PC-3 (cell line): ENCODE results near the gene SMAD5. TPM values are rescaled to one million over a fixed set of nuclear protein-coding genes. Genes with fewer than 3 reads are reported as not detected.

Experiments
- ATAC-seq: fragments of 200-7000 bp; cut with Tn5 transposase; 2 replicates; pipeline ENCODE4 v1.9.1; 2020; ENCODE audit warnings: mild to moderate bottlenecking, moderate library complexity
- BruUV-seq: library from RNA; stranded (reverse); fragments of 400-500 nt; replicated peaks from 2 replicates; lab custom pipeline; 2021; lab: Mats Ljungman, UMichigan
- CTCF ChIA-PET: fragments of 300-600 bp; sonication (Branson Sonifier 250); formaldehyde crosslinking; loops from one replicate; lab custom pipeline; 2022; ENCODE audit warnings: antibody characterized with exemption; lab: Charles Lee
- POLR2A ChIA-PET: fragments of 300-600 bp; sonication (Branson Sonifier 250); formaldehyde crosslinking; loops from one replicate; lab custom pipeline; 2022; ENCODE audit warnings: antibody characterized with exemption; ENCODE audit not compliant: unreplicated experiment; lab: Charles Lee
- DNase-seq: peaks from one replicate; pipeline ENCODE4 v3.0.0-alpha.2; 2015
- H2AFZ ChIP-seq: fragments of 300-600 bp; sonication (generic); 2 replicates; pipeline ENCODE4 v1.6.0; 2016; ENCODE audit warnings: antibody characterized with exemption, low read length
- H3F3A ChIP-seq: fragments of 300-600 bp; sonication (generic); one replicate; pipeline ENCODE4 v1.6.0; 2017; ENCODE audit warnings: antibody characterized with exemption, low read length, control low read depth, mild to moderate bottlenecking; ENCODE audit not compliant: unreplicated experiment
- H3K27ac ChIP-seq: fragments of 300-600 bp; sonication (generic); 2 replicates; pipeline ENCODE4 v1.5.1; 2016; ENCODE audit warnings: mild to moderate bottlenecking, low read length
- H3K27me3 ChIP-seq: fragments of 300-600 bp; sonication (generic); 2 replicates; pipeline ENCODE4 v1.6.1; 2016; ENCODE audit warnings: low read length, mixed read lengths
- H3K36me3 ChIP-seq: fragments of 300-600 bp; sonication (generic); 2 replicates; pipeline ENCODE4 v1.6.1; 2016; ENCODE audit warnings: low read depth, mixed run types, low read length, mixed read lengths
- H3K4me1 ChIP-seq: fragments of 300-600 bp; sonication (generic); 2 replicates; pipeline ENCODE4 v1.5.1; 2016; ENCODE audit warnings: low read length; ENCODE audit not compliant: insufficient read depth
- H3K4me2 ChIP-seq: fragments of 300-600 bp; sonication (generic); 2 replicates; pipeline ENCODE4 v1.6.0; 2016; ENCODE audit warnings: low read length
- H3K4me3 ChIP-seq: fragments of 300-600 bp; sonication (generic); 2 replicates; pipeline ENCODE4 v1.5.1; 2016; ENCODE audit warnings: mild to moderate bottlenecking, low read length, mixed read lengths
- H3K79me2 ChIP-seq: fragments of 300-600 bp; sonication (generic); 2 replicates; pipeline ENCODE4 v1.6.1; 2017; ENCODE audit warnings: low read length, mixed read lengths
- H3K9ac ChIP-seq: fragments of 300-600 bp; sonication (generic); 2 replicates; pipeline ENCODE4 v1.6.0; 2016; ENCODE audit warnings: mild to moderate bottlenecking, low read length
- H3K9me2 ChIP-seq: fragments of 300-600 bp; sonication (generic); replicated peaks from 2 replicates; pipeline ENCODE4 v1.6.1; 2016; ENCODE audit warnings: mixed run types, low read length, mixed read lengths
- H3K9me3 ChIP-seq: fragments of 300-600 bp; sonication (generic); 2 replicates; pipeline ENCODE4 v1.6.1; 2016; ENCODE audit warnings: low read length, mixed read lengths
- H4K20me1 ChIP-seq: fragments of 300-600 bp; sonication (generic); 2 replicates; pipeline ENCODE4 v1.6.1; 2016; ENCODE audit warnings: low read length, mixed read lengths
- EZH2 ChIP-seq: fragments of 300-600 bp; sonication (generic); IDR thresholded peaks from one replicate; pipeline ENCODE4 v1.6.1; 2017; ENCODE audit warnings: antibody characterized with exemption, mild to moderate bottlenecking, low read length; ENCODE audit not compliant: unreplicated experiment
- EZH2phosphoT487 ChIP-seq: fragments of 300-600 bp; sonication (generic); IDR thresholded peaks from 2 replicates; pipeline ENCODE4 v1.6.1; 2018; ENCODE audit warnings: mild to moderate bottlenecking, antibody characterized with exemption, low read length, borderline replicate concordance
- intact Hi-C: fragments of 100-400 bp; cut with micrococcal nuclease; formaldehyde crosslinking; loops from 2 replicates; pipeline ENCODE4 v1.9.0; 2023
- total RNA-seq: library from RNA; depleted of rRNA; stranded (reverse); fragments of >200 nt; gene quantifications from 2 replicates; pipeline ENCODE4 v1.2.3, GENCODE V29; 2014
- TF ChIP-seq, protein P1 (sequence below): fragments of 300-600 bp; sonication (generic); conservative IDR thresholded peaks from 2 replicates; pipeline ENCODE4 v1.5.1; 2017; ENCODE audit warnings: antibody characterized with exemption, low read depth, mild to moderate bottlenecking, low read length

SMAD5 gene
- total RNA-seq, 1 experiment from 2014 or later = 28.5 TPM

DNA sequence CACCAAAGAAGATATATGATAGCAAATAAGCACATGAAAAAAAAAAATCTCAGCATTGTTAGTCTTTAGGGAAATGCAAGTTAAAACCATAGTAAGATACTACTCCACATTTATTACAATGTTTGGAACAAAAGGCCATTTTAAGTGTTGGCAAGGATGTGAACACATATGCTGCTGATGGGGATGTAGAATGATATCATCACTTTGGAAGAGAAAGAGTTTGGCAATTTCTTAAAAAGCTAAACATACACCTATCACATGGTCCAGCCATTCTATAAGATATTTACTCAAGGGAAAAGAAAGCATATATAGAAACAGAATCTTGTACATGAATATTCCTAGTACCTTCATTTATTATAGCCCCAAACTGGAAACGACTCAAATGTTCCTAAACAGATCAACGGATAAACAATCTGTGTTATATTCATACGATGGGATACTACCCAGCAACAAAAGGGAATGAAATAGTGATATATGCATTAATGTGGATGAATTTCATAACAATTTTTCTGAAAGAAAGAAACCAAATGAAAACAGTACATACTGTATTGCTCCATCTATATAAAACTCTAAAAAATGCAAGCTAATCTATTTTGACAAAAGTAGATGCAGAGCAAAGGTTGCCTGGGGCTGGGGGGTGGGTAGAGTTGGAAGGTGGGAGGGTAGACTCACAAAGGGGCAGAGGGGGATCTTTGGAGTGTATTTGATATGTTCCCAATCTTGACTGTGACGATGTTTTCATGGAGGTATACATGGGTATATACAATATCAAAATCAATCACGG lies 45.7 kb upstream of the SMAD5 start:
- intact Hi-C loops = no loop called here
- POLR2A ChIA-PET = no interaction called here
- CTCF ChIA-PET = interaction anchor here (0.7 kb wide), 1 partner anchor 107 kb away, joined by 7 read pairs; no protein-coding TSS in a partner anchor
- Histone ChIP-seq H3K4me3 (no peak overlapping the region), H3K27ac (no peak overlapping the region), H3K4me1 (no peaks in the 10 kb centered on the region), H3K36me3 (no peaks in the 10 kb centered on the region), H3F3A (no peaks in the 10 kb centered on the region), H2AFZ (no peak overlapping the region), H3K9ac (no peak overlapping the region), H4K20me1 (no peaks in the 10 kb centered on the region), H3K4me2 (no peak overlapping the region), H3K79me2 (no peaks in the 10 kb centered on the region), H3K27me3 (no peaks in the 10 kb centered on the region), H3K9me3 (no peaks in the 10 kb centered on the region), H3K9me2 (no peaks in the 10 kb centered on the region)
- DNase-seq = no peak
- ATAC-seq = no peak
- no TSS peak for BruUV-seq
- TF ChIP-seq, protein P1, sequence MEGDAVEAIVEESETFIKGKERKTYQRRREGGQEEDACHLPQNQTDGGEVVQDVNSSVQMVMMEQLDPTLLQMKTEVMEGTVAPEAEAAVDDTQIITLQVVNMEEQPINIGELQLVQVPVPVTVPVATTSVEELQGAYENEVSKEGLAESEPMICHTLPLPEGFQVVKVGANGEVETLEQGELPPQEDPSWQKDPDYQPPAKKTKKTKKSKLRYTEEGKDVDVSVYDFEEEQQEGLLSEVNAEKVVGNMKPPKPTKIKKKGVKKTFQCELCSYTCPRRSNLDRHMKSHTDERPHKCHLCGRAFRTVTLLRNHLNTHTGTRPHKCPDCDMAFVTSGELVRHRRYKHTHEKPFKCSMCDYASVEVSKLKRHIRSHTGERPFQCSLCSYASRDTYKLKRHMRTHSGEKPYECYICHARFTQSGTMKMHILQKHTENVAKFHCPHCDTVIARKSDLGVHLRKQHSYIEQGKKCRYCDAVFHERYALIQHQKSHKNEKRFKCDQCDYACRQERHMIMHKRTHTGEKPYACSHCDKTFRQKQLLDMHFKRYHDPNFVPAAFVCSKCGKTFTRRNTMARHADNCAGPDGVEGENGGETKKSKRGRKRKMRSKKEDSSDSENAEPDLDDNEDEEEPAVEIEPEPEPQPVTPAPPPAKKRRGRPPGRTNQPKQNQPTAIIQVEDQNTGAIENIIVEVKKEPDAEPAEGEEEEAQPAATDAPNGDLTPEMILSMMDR = no peak
- TF ChIP-seq EZH2 (no peak), EZH2phosphoT487 (no peak)

DNA sequence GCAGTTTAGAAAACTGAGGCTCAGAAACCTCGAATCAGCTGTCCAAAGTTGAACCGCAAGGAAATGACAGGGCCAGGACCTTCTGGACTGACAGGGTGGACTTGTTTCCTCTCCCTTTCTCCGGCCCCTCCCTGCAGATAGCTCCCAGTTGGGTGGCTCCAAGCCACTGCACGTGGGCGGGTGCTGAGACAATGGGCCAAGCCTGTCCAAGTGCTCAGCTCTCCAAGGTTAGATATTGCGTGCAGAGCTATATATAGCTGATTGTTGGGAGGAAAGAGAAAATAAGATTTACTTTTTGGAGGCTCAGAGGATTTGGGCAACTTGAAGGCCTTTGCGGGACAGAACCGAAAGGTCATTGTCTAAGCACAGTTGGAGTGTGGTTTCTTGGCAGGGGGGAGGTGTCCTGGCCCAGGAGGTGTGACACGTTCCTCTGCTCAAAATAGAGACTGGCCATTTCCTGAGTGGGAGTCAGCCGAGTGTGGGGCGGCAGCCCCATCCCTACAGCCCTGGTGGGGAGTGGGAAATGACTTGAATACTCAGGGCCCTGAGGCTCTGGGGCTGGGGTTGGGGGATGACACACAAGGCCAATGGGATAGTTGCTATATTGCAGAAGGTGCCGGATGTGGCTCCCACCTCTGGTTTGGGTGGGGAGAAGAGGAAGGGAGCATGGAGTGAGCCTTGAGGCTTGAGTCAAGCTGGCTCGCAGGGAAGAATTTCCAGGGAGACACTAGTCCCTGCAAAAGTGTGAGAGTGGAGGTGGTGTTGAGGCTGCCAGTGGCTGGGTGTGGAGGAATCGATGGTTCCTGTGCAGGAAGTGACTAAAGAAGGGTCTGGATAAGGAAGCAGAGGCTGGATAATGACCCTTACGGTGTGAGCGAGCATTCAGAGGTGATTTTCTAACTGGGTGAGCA lies 44.4 kb upstream of the SMAD5 start:
- Histone ChIP-seq H3K9me2 (no peaks in the 10 kb centered on the region), H3K79me2 (no peaks in the 10 kb centered on the region), H4K20me1 (no peaks in the 10 kb centered on the region), H2AFZ (no peak overlapping the region), H3K4me3 (no peak overlapping the region), H3K9ac (no peak overlapping the region), H3F3A (no peaks in the 10 kb centered on the region), H3K36me3 (no peaks in the 10 kb centered on the region), H3K9me3 (no peaks in the 10 kb centered on the region), H3K27ac (no peak overlapping the region), H3K27me3 (no peaks in the 10 kb centered on the region), H3K4me2 (no peak overlapping the region), H3K4me1 (no peaks in the 10 kb centered on the region)
- POLR2A ChIA-PET = no interaction called here
- intact Hi-C loops = no loop called here
- no peak for ATAC-seq
- BruUV-seq = no TSS peak
- DNase-seq = no peak
- CTCF ChIA-PET = no interaction called here
- TF ChIP-seq EZH2phosphoT487 (no peak), EZH2 (no peak)
- TF ChIP-seq, protein P1 = no peak
